Measurements from ENCODE around the gene NUDT2.

DNA sequence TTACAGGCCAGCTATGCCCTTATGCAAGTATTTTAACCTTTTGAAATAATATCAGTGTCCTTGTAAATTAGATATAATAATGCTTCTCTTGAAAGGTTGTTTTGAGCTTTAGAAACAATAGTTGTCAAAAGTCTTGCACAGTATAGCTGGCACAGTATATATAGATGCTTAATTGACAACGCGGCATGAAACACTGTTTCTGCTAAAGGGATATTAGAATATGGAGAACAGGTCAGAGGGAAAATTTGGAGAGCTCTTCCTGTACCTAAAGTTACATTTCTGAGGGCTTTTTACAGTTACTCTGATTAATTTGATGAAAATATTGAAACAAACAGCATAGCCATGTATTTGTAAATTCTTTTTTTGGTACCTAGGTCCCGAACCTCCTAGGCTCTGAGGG is 4.5 kb downstream of the NUDT2 start:
- TF ChIP-seq, protein P1, sequence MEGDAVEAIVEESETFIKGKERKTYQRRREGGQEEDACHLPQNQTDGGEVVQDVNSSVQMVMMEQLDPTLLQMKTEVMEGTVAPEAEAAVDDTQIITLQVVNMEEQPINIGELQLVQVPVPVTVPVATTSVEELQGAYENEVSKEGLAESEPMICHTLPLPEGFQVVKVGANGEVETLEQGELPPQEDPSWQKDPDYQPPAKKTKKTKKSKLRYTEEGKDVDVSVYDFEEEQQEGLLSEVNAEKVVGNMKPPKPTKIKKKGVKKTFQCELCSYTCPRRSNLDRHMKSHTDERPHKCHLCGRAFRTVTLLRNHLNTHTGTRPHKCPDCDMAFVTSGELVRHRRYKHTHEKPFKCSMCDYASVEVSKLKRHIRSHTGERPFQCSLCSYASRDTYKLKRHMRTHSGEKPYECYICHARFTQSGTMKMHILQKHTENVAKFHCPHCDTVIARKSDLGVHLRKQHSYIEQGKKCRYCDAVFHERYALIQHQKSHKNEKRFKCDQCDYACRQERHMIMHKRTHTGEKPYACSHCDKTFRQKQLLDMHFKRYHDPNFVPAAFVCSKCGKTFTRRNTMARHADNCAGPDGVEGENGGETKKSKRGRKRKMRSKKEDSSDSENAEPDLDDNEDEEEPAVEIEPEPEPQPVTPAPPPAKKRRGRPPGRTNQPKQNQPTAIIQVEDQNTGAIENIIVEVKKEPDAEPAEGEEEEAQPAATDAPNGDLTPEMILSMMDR (IDR thresholded peaks at IDR 0.05; ENCODE audit: poor library complexity, severe bottlenecking): no peak
- TF ChIP-seq TAF1 (IDR thresholded peaks at IDR 0.05; ENCODE audit: low read depth): no peak
- TF ChIP-seq EZH2 (IDR thresholded peaks at IDR 0.05; ENCODE audit: borderline replicate concordance, insufficient read depth, low read length, poor library complexity, severe bottlenecking): no peak
- no peak for TF ChIP-seq RAD21 (conservative IDR thresholded peaks at IDR 0.05)

Data from neural cell (in vitro differentiated cells).